ENCODE data around the gene RIF1.
"Not testable (repeated sequence)": the region's sequence is repeated elsewhere in the genome, so short reads cannot be mapped to it uniquely, and the experiment has no call there.

RIF1 gene

DNA sequence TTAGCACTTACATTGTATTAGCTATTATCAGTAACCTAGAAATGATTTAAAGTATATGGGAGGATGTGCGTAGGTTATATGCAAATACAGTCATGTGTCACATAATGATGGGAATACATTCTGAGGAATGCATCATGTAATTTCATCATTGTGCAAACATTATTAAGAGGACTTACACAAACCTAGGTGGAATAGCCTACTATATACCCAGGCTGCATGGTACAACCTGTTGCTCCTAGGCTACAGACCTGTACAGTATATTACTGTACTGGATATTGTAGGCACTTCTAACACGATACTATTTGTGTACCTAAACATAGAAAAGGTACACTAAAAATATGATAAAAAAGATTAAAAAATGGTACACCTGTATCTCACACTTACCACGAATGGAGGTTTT is 7.9 kb downstream of the RIF1 start:
- no peak for DNase-seq

- not testable (repeated sequence) for DNase-seq
Observed at GRCh38 chr2:151421681-151422080, 12.0 kb downstream of the RIF1 start.

GRCh38 chr2:151422917-151423439 is 13.3 kb downstream of the RIF1 start:
- DNase-seq = no peak

GRCh38 chr2:151423760-151424159 is 14.1 kb downstream of the RIF1 start:
- DNase-seq = no peak

DNA sequence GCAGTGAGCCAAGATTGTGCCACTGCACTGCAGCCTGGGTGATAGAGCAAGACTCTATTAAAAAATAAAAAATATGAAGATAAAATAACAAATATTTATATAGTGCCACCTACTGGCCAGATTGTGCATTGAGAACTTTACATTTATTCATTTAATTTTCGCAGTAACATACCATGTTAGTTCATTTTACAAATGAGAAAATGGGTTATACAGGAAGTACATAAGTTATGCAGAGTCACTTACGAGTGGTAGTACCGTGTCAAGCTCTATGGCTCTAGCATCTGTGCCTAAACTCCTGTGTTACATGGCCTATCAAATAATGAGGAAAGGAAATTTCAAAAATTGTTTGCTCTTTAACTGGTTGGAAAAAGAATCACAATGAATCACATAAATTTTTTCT is 27.9 kb downstream of the RIF1 start:
- DNase-seq = peak; percentile 45 to 57

DNA sequence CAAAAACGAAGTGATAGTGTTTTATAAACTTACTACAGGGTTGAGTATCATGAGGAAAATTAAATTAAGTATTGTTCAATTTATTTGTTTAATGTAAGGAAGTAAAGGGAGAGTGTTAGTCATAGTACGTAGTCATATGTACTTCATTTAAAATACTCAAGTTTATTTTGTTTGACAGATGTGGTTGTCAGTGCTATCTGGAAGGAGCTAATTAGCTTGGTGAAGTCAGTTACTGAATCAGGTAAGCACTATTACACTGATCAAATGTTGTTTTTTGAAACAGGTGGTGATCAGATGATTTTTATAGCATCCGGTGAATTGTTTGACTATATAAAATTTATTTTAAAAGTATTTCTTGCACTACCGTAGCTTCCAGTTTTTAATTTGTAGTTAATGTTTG is 28.8 kb downstream of the RIF1 start:
- DNase-seq = no peak

- no peak for DNase-seq
Observed at GRCh38 chr2:151439127-151439526, 29.4 kb downstream of the RIF1 start.

GRCh38 chr2:151459358-151459757 is 49.7 kb downstream of the RIF1 start:
- DNase-seq = no peak

DNA sequence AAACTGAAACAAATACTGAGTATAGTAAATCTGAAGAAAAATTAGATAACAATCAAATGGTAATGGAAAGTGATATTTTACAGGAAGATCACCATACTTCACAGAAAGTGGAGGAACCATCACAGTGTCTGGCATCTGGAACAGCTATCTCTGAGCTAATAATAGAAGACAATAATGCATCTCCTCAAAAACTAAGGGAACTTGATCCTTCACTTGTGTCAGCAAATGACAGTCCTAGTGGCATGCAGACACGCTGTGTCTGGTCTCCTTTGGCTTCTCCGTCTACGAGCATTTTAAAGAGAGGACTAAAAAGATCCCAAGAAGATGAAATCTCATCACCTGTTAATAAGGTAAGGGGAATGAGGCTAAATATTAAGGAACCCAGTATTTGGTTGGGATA is 56.1 kb downstream of the RIF1 start:
- no peak for DNase-seq

- DNase-seq = no peak
Observed at GRCh38 chr2:151470556-151470955, 60.9 kb downstream of the RIF1 start.

DNA sequence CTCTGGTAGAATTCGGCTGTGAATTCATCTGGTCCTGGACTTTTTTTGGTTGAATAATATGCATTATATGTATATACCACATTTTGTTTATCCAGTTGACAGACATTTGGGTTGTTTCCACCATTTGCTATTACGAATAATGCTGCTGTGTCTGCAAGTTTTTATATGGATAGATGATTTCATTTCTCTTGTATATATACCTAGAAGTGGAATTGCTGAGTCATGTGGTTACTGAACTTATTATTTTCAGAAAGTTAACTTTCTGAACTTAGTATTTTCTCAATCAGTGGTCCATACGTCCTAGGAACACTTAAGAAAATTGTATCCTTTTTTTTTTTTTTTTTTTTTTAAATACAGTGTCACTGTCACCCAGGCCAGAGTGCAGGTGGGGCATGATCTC is 63.3 kb downstream of the RIF1 start:
- no peak for DNase-seq

GRCh38 chr2:151475071-151475470 is 65.4 kb downstream of the RIF1 start:
- peak; percentile 40 to 52 for DNase-seq

- DNase-seq = no peak
Observed at GRCh38 chr2:151476287-151476686, 66.6 kb downstream of the RIF1 start.

DNA sequence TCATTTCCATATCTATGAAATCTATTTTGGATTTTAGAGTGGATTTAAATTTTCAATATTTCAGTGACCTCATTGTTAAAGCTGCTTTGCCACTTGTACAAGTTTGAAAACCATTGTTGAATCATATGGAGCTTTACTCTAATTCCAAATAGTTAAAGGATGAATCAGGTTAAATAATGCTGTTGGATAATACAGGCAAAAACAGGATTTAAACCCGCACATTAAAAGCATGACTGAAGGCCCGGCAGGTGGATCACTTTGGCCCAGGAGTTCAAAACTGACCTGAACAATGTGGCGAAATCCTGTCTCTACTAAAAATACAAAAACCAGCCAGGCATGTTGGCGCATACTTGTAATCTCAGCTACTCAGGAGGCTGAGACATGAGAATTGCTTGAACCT is 68.3 kb downstream of the RIF1 start:
- no peak for DNase-seq

GRCh38 chr2:151481744-151482143 is 72.0 kb downstream of the RIF1 start:
- no peak for DNase-seq

DNA sequence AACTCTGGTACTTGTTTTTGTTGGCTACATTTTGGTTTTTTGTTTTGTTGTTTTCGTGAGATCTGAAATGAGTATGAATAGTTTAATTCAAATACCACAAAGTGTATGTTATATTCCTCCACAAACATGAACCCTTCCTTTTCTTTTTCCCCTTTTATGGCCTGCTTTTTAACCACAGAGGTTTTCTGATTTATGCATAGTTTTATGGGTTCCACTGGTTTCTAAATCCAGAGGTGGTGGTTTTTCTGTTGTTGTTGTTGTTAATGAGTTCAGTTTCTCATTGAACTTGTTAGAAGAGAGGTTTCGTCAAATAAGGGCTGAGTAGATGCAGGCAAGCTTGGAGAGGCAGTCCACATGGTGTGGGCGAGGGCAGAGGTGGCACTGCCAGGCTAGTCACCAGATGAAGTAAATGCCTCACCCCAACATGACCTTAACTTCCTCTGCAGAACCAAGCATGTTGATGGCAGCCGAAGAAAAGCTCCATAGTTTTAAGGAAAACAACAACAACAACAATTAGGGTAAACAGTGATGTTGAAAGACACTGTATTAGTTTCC is 72.5 kb downstream of the RIF1 start:
- no peak for DNase-seq

- DNase-seq = no peak
Observed at GRCh38 chr2:151483546-151483945, 73.8 kb downstream of the RIF1 start.

GRCh38 chr2:151484100-151484499 is 74.4 kb downstream of the RIF1 start:
- no peak for DNase-seq

GRCh38 chr2:151486053-151486452 is 76.4 kb downstream of the RIF1 start:
- DNase-seq = no peak

DNA sequence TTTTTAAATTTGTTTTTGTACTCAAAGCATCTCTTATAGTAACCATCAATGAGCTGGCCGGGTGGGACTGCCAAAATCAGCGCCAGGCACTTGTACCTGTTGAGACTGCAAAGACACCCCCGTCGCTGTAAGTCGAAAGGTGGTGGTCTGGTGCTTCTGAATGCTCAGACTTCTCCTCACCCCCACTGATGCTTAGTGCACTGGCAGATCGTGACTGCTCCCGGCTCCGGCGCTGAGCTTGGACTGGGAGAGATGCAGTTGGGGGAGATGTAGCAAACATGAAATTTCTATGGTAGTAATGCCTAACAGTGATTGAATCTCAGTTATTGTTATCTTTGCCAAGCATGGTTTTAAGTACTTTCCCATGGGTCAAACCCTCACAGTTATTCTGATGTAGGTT is 80.6 kb downstream of the RIF1 start:
- DNase-seq = no peak

DNA sequence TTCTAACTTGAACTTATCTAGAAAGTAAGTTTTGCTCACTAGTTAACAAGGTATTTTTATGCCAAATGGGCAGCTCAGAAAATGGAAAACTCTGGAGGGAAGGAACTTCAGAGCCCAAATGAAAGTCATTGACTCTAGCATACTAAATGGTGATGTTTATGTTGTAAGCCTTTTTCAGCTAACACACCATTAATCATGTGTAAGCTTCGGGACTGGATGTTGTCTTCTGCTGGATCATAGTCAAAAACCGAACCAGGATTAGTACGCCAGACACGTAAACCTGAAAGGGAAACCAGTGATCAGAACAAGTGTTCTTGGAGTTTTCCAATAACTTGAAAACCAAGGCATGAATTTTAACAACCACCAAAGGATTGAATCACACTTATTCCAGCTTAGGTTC is 81.8 kb downstream of the RIF1 start:
- DNase-seq = no peak

DNA sequence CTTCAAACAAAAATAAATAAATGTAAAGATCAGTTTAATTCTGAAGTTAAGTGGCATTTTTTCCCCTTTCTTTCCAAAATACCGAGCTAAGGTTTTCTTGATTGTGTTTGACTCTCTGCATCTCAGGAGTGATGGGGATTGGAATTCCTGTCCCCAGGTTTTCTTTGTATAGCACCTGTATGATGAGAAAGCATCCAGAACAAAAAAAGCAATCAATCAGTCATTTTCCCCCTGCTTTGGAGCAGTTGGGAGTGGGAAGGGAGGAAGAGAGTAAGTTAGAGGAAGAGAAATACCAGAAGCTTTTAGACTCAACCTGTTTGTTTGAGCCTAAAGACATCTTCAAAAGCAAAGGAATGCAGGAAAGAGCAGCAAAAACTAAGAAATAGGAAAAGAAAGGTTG is 88.5 kb downstream of the RIF1 start:
- no peak for DNase-seq

- no peak for DNase-seq
Observed at GRCh38 chr2:151506170-151506569, 96.5 kb downstream of the RIF1 start.

GRCh38 chr2:151508519-151508918 is 98.8 kb downstream of the RIF1 start:
- no peak for DNase-seq

DNA sequence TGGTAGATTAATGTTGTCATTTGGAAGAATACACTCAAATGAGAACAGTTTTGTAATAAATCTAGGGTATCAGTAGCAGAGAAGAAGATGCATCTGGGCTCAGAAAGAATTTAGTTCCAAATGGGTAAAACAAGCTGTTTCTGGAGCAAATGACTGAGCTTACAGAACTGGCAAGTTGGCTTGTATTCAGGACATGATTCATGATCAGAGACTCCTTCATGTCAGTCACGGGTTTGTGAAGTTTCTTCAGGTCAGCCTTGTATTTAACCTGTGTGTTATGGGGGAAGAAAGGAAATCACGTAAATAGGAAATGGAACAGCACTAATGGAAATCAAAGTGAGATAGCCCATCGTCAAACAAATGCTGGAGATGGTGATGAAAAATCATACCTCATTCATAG is 109.1 kb downstream of the RIF1 start:
- no peak for DNase-seq

- no peak for DNase-seq
Observed at GRCh38 chr2:151520976-151521375, 111.3 kb downstream of the RIF1 start.

Measured in AML-193 (cell line).